Transverse colon (tissue), 4 donors: ENCODE data around the gene RAB12.

Source experiments
- CTCF ChIP-seq, 5 experiments: fragments of 200-600 bp in 3 of 5; fragments of 450-650 bp in 2 of 5; sonication (generic) in 3 of 5; IDR thresholded peaks; 1 replicate in 2 of 5; 2 replicates in 3 of 5; pipeline ENCODE4 v1.5.1; 2016 to 2017; ENCODE audit warnings: antibody characterized with exemption in 5 of 5, inconsistent platforms in 3 of 5, mild to moderate bottlenecking in 2 of 5, moderate library complexity in 1 of 5
- EP300 ChIP-seq: sonication (generic); formaldehyde crosslinking; IDR thresholded peaks from one replicate; pipeline ENCODE4 v1.6.1; 2017; ENCODE audit warnings: antibody characterized with exemption, low read depth
- POLR2A ChIP-seq: fragments of 450-650 bp; IDR thresholded peaks from one replicate; pipeline ENCODE4 v1.6.1; 2016; ENCODE audit warnings: antibody characterized with exemption, mild to moderate bottlenecking, moderate library complexity
- POLR2AphosphoS5 ChIP-seq, 3 donors: sonication (generic); formaldehyde crosslinking; IDR thresholded peaks; one replicate each; pipeline ENCODE4 v1.6.1; 2016; ENCODE audit warnings: antibody characterized with exemption in 3 of 3

- TF ChIP-seq CTCF (IDR thresholded peaks at IDR 0.05) (no peak), POLR2AphosphoS5 (IDR thresholded peaks at IDR 0.05) (no peak), POLR2A (no peak), EP300 (no peak)
These were observed 58.6 kb downstream of the RAB12 start for GRCh38 chr18:8667846-8668245.
